ENCODE measurements around the gene LRRC3. TPM values are rescaled to one million over a fixed set of nuclear protein-coding genes. Genes with fewer than 3 reads are reported as not detected.

The LRRC3 gene
- total and polyA plus RNA-seq, 2 of the 4 experiments (the other 2 are of a cell fraction) = under 0.01 to 0.38 TPM

DNA sequence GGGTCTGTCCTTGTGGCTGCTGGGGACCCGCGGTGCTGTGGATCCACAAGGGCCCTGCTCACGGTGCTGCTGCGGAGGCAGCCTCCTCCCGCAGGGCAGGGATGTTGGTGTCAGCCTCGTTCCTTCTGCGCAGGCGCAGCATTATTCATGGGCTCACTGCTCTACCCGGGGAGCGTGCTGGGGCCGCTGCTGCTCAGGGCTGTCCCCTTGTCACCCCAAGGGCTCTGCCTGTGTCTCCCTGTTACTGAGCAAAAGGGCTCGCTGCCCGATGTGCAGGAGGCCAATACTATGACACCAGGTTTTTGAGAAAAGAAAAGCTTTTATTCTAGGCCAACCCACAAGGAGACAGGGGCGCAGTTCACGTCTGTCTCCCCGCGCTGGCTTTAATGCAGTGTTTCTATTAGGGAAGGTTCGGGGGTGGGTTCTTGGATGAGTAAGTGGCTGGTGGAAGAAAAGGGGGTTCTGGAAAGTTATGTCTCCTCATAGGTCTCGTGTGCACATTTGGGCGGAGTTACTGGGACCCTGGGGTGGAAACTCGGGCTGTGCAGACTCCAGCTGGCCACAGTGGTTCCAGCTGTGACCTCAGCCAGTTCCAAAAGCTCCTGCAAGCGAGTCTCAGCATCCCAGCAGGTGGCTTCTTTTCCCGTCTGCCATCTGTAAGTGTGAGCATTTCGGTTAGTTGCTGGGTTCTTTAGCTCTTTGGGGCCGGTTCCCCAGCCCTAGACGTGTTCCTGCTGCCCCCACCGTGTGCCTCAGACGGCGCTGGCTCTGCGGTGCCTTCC is 40.8 kb upstream of the LRRC3 start:
- no peak overlapping the region for H3K14ac ChIP-seq (replicated peaks; ENCODE audit: low read depth, low read length)
- dilution Hi-C loops (cut with HindIII; ENCODE audit: low sequenced_read_pairs, unreplicated experiment) = no loop called here

More for the DNA sequence above, 40.8 kb upstream of the LRRC3 start:
- H4K5ac ChIP-seq (ENCODE audit: low read depth, low read length) = no peak overlapping the region
- H4K20me1 ChIP-seq (ENCODE audit: insufficient read depth, low read length) = no peaks in the 10 kb centered on the region
- H3K9me1 ChIP-seq (ENCODE audit: insufficient read depth, low read length) = no peaks in the 10 kb centered on the region
- no peak overlapping the region for H2AK9ac ChIP-seq (replicated peaks; ENCODE audit: low read depth, low read length, poor library complexity)
- H4K91ac ChIP-seq (ENCODE audit: insufficient read depth, low read depth, low read length) = no peak overlapping the region
- ChIA-PET CTCF (no interaction called here), POLR2A (ENCODE audit: unreplicated experiment) (no interaction called here)
- no peaks in the 10 kb centered on the region for H3K27me3 ChIP-seq (ENCODE audit: control insufficient read depth, insufficient read depth, low read length)
- no peak overlapping the region for H3K9ac ChIP-seq (ENCODE audit: low read depth, low read length)
- in situ Hi-C loops (cut with MboI; ENCODE audit: low sequenced_read_pairs) = no loop called here
- no peak overlapping the region for H3K27ac ChIP-seq (ENCODE audit: insufficient read depth, low read length)
- H3K56ac ChIP-seq (ENCODE audit: extremely low read depth, insufficient read depth, low read length) = no peak overlapping the region
- no peaks in the 10 kb centered on the region for H3K79me1 ChIP-seq (ENCODE audit: low read depth in 1 of 2, low read length in 2 of 2)
- H3K23ac ChIP-seq (ENCODE audit: low read depth, low read length) = no peak overlapping the region
- no peak overlapping the region for H2AFZ ChIP-seq (replicated peaks; ENCODE audit: low read length, poor library complexity)
- no peak overlapping the region for H2BK5ac ChIP-seq (ENCODE audit: low read depth, low read length, poor library complexity, severe bottlenecking)
- H3K4me1 ChIP-seq (ENCODE audit: control insufficient read depth, insufficient read depth, low read length) = no peaks in the 10 kb centered on the region
- H3K36me3 ChIP-seq (ENCODE audit: control insufficient read depth, insufficient read depth, low read length) = no peaks in the 10 kb centered on the region
- no peak overlapping the region for H2AK5ac ChIP-seq (ENCODE audit: low read depth, low read length)
- no peak overlapping the region for H3K4ac ChIP-seq (ENCODE audit: low read depth, low read length)
- H3K4me2 ChIP-seq (ENCODE audit: low read depth, low read length) = no peak overlapping the region
- no peak for TF ChIP-seq MAZ (IDR thresholded peaks at IDR 0.05; ENCODE audit: borderline replicate concordance, low read depth, low read length)
- no peak for TF ChIP-seq NFE2L2 (IDR thresholded peaks at IDR 0.05; ENCODE audit: low read depth, low read length)
- TF ChIP-seq BHLHE40 (IDR thresholded peaks at IDR 0.05; ENCODE audit: low read depth, low read length) = no peak
- TF ChIP-seq RAD21 (IDR thresholded peaks at IDR 0.05; ENCODE audit: low read length) = no peak
- no peak for TF ChIP-seq CHD1 (IDR thresholded peaks at IDR 0.05; ENCODE audit: low read depth, low read length)
- TF ChIP-seq, protein P1, sequence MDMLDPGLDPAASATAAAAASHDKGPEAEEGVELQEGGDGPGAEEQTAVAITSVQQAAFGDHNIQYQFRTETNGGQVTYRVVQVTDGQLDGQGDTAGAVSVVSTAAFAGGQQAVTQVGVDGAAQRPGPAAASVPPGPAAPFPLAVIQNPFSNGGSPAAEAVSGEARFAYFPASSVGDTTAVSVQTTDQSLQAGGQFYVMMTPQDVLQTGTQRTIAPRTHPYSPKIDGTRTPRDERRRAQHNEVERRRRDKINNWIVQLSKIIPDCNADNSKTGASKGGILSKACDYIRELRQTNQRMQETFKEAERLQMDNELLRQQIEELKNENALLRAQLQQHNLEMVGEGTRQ (IDR thresholded peaks at IDR 0.05; ENCODE audit: low read depth, low read length) = no peak
- no peak for TF ChIP-seq CTCF (conservative IDR thresholded peaks at IDR 0.05; ENCODE audit: low read depth, low read length)
- no peak for TF ChIP-seq MXI1 (IDR thresholded peaks at IDR 0.05; ENCODE audit: borderline replicate concordance, low read depth, low read length)
- TF ChIP-seq RFX5 (IDR thresholded peaks at IDR 0.05; ENCODE audit: low read depth, low read length) = no peak
- BruUV-seq (replicated peaks) = no TSS peak
- no peak overlapping the region for H2BK15ac ChIP-seq (ENCODE audit: low read depth, low read length)
- WGBS, 2 experiments (ENCODE audit: extremely low coverage in 2 of 2, insufficient read length in 1 of 2) = 47% methylated on average over 17 of the region's 30 CpGs; no CpG with 5 or more reads in 1 of the 2 experiments
- intact Hi-C loops (cut with micrococcal nuclease) = no loop called here
- ATAC-seq (ENCODE audit: low read depth) = no peak
- peaks cover 26% of the 10 kb centered on the region for H3K9me3 ChIP-seq (ENCODE audit: control insufficient read depth, insufficient read depth, low read length)
- no peak overlapping the region for H3K18ac ChIP-seq (ENCODE audit: low read depth, low read length)
- H3K4me3 ChIP-seq (ENCODE audit: insufficient read depth, low read depth, low read length) = no peak overlapping the region
- DNase-seq = no peak
- H2BK20ac ChIP-seq (ENCODE audit: low read depth, low read length) = no peak overlapping the region
- H2BK120ac ChIP-seq (ENCODE audit: low read depth, low read length) = no peak overlapping the region
- no peak overlapping the region for H4K8ac ChIP-seq (ENCODE audit: low read depth in 2 of 2, low read length in 2 of 2)

Measured in IMR-90 (cell line).